ENCODE data around the gene OR10AD1. TPM values are rescaled to one million over a fixed set of nuclear protein-coding genes. Genes with fewer than 3 reads are reported as not detected.
"Not testable (repeated sequence)": the region's sequence is repeated elsewhere in the genome, so short reads cannot be mapped to it uniquely, and the experiment has no call there.

Gene OR10AD1
- total RNA-seq, 1 donor from 2014 or later, result not detected

DNA sequence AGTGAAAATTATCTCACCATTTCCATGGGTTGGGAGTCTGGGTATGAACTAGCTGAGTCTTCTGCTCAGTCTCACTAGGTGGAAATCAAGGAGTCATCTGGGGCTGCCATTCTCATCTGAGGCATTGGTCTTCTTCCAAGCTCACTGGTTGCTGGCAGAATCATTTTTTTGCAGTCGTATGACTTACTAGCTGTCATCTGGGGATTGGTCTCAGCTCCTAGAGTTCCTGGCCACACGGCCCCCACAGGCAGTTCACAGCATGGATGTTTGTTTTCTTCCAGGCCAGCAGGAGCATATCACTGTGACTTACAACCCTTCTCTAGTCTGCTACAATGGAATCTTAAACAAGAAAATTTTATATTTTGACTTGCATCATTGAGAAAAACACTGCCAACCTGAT lies 18.6 kb upstream of the OR10AD1 start:
- intact Hi-C loops (cut with micrococcal nuclease), result no loop called here
- Histone ChIP-seq H3K4me1 (no peaks in the 10 kb centered on the region), H3K27me3 (ENCODE audit: low read depth) (peaks cover 13% of the 10 kb centered on the region), H3K4me3 (no peak overlapping the region), H3K27ac (replicated peaks) (no peak overlapping the region), H3K9me3 (replicated peaks) (no peaks in the 10 kb centered on the region), H3K36me3 (no peaks in the 10 kb centered on the region)
- TF ChIP-seq, protein P1, sequence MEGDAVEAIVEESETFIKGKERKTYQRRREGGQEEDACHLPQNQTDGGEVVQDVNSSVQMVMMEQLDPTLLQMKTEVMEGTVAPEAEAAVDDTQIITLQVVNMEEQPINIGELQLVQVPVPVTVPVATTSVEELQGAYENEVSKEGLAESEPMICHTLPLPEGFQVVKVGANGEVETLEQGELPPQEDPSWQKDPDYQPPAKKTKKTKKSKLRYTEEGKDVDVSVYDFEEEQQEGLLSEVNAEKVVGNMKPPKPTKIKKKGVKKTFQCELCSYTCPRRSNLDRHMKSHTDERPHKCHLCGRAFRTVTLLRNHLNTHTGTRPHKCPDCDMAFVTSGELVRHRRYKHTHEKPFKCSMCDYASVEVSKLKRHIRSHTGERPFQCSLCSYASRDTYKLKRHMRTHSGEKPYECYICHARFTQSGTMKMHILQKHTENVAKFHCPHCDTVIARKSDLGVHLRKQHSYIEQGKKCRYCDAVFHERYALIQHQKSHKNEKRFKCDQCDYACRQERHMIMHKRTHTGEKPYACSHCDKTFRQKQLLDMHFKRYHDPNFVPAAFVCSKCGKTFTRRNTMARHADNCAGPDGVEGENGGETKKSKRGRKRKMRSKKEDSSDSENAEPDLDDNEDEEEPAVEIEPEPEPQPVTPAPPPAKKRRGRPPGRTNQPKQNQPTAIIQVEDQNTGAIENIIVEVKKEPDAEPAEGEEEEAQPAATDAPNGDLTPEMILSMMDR (IDR thresholded peaks at IDR 0.05; ENCODE audit: borderline replicate concordance), result no peak
- DNase-seq, result no peak

DNA sequence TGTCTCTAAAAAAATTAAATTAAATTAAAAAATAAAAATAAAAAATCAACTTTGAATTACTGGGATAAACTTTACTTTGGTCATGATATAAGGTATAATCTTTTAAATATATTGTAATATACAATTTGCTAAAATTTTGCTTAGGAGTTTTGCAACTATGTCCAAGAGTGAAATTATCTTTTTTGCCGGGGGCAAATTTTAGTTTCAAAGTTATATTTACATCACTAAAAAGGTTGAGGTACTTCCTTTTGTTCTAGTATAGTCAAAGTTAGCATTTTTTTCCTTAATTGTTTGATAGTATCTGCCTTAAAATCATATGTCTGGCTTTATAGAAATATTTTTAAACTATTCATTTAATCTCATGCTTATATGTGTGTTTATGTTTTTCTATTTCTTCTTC lies 17.6 kb upstream of the OR10AD1 start:
- Histone ChIP-seq H3K27ac (replicated peaks) (no peak overlapping the region), H3K4me3 (no peak overlapping the region), H3K36me3 (no peaks in the 10 kb centered on the region), H3K9me3 (replicated peaks) (no peaks in the 10 kb centered on the region), H3K4me1 (no peaks in the 10 kb centered on the region), H3K27me3 (ENCODE audit: low read depth) (peaks cover 22% of the 10 kb centered on the region)
- no peak for DNase-seq
- TF ChIP-seq, protein P1 (IDR thresholded peaks at IDR 0.05; ENCODE audit: borderline replicate concordance), result no peak
- intact Hi-C loops (cut with micrococcal nuclease), result no loop called here

DNA sequence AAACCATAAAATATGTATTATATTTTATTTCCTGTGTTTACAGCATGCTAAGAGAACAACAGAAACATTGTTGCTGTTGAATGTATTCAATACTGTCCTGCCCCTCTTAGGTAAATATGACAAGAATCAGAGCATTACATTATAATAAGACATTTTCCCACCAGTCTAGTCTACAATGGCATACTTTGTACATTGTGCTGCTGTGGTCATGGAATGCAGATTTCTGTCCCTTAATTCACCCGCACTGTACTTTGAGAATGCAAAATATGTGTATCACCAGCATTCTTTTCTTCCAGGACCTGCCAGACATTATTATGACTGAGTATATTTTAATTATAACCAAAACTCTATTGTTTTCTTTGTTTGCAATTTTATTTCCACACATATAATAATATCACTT lies 16.5 kb upstream of the OR10AD1 start:
- Histone ChIP-seq H3K27ac (replicated peaks) (no peak overlapping the region), H3K4me3 (no peak overlapping the region), H3K36me3 (no peaks in the 10 kb centered on the region), H3K4me1 (no peaks in the 10 kb centered on the region), H3K27me3 (ENCODE audit: low read depth) (peaks cover 22% of the 10 kb centered on the region), H3K9me3 (replicated peaks) (no peaks in the 10 kb centered on the region)
- TF ChIP-seq, protein P1 (IDR thresholded peaks at IDR 0.05; ENCODE audit: borderline replicate concordance), result no peak
- DNase-seq, result no peak
- intact Hi-C loops (cut with micrococcal nuclease), result no loop called here

DNA sequence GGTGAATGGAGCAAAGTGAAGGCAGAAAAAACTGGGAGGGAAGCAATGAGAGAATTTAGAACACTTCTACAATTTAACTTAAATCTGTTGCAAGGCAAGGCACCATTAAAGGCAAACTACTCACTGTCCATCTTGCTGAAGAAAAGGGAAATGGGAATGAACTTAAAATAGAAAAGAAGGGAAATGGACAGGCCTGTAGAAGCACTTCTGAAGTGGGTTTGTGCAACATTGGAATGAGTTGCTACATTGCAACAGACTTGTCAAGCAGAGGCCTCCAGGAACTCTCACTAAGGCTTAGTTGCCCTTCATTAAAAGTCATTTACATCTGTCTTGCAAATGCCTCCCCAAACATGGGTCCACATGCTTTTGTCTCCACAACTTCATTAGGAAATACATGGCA lies 13.7 kb upstream of the OR10AD1 start:
- H3K36me3 ChIP-seq, result no peaks in the 10 kb centered on the region
- no peak overlapping the region for H3K4me3 ChIP-seq
- intact Hi-C loops (cut with micrococcal nuclease), result no loop called here
- H3K27me3 ChIP-seq (ENCODE audit: low read depth), result peaks cover 16% of the 10 kb centered on the region
- H3K9me3 ChIP-seq (replicated peaks), result no peaks in the 10 kb centered on the region
- TF ChIP-seq, protein P1 (IDR thresholded peaks at IDR 0.05; ENCODE audit: borderline replicate concordance), result no peak
- no peaks in the 10 kb centered on the region for H3K4me1 ChIP-seq
- no peak for DNase-seq
- no peak overlapping the region for H3K27ac ChIP-seq (replicated peaks)

DNA sequence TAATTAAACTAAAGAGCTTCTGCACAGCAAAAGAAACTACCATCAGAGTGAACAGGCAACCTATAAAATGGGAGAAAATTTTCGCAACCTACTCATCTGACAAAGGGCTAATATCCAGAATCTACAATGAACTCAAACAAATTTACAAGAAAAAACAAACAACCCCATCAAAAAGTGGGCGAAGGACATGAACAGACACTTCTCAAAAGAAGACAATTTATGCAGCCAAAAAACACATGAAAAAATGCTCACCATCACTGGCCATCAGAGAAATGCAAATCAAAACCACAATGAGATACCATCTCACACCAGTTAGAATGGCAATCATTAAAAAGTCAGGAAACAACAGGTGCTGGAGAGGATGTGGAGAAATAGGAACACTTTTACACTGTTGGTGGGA lies 6.4 kb upstream of the OR10AD1 start:
- H3K9me3 ChIP-seq (replicated peaks), result peaks cover 34% of the 10 kb centered on the region
- H3K4me1 ChIP-seq; H3K4me3 ChIP-seq; H3K27me3 ChIP-seq (ENCODE audit: low read depth); H3K27ac ChIP-seq (replicated peaks); DNase-seq; intact Hi-C loops (cut with micrococcal nuclease): not testable (repeated sequence)
- peaks cover 16% of the 10 kb centered on the region for H3K36me3 ChIP-seq

DNA sequence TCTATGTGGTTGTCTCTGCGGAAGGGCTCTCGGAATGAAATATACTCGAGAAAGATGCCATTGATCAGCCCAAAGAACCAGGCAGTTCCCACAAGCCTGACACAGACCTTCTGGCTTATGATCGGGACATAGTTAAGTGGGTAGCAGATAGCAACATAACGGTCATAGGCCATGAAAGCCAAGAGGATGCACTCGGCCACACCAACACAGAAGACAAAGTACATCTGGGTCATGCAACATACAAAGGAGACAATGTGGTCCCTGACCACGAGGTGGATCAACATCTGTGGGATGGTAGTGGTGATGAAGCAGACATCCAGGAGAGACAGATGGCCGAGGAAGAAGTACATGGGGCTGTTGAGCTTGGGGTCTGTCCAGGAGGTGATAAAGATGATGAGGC lies 326 bp downstream of the OR10AD1 start:
- Histone ChIP-seq H3K4me3 (no peak overlapping the region), H3K27ac (replicated peaks) (no peak overlapping the region), H3K9me3 (replicated peaks) (peaks cover 26% of the 10 kb centered on the region), H3K4me1 (peaks cover 31% of the 10 kb centered on the region), H3K27me3 (ENCODE audit: low read depth) (no peaks in the 10 kb centered on the region), H3K36me3 (peaks cover 19% of the 10 kb centered on the region)
- no peak for DNase-seq
- intact Hi-C loops (cut with micrococcal nuclease), result no loop called here
- TF ChIP-seq, protein P1 (IDR thresholded peaks at IDR 0.05; ENCODE audit: borderline replicate concordance), result no peak

Measured in left ventricle myocardium inferior (tissue), 1 donor.